HepG2 (cell line): ENCODE data around the gene C3orf38. TPM values are rescaled to one million over a fixed set of nuclear protein-coding genes. Genes with fewer than 3 reads are reported as not detected.
"Not testable (repeated sequence)": the region's sequence is repeated elsewhere in the genome, so short reads cannot be mapped to it uniquely, and the experiment has no call there.

Experiments
- ATAC-seq: fragments of 200-7000 bp; cut with Tn5 transposase; 3 replicates; pipeline ENCODE4 v1.9.1; 2020; ENCODE audit warnings: mild to moderate bottlenecking, moderate library complexity
- BruUV-seq: library from RNA; stranded (reverse); fragments of 400-500 nt; replicated peaks from 2 replicates; lab custom pipeline; 2021; lab: Mats Ljungman, UMichigan
- CTCF ChIA-PET: fragments of 300-600 bp; formaldehyde crosslinking; extraction: SDS; loops from one replicate; lab custom pipeline; 2021; ENCODE audit warnings: low total read pairs, inconsistent platforms, low intra/inter-chr PET ratio; lab: Yijun Ruan, JAX
- POLR2A ChIA-PET: fragments of 350-600 bp; sonication (Branson Sonifier 250); formaldehyde crosslinking; loops from one replicate; lab custom pipeline; 2020; ENCODE audit warnings: antibody characterized with exemption, inconsistent platforms; lab: Yijun Ruan, JAX
- DNase-seq: peaks from one replicate; pipeline ENCODE4 v3.0.0-alpha.2; 2015; ENCODE audit warnings: low spot score
- FAIRE-seq: peaks from 3 replicates; lab custom pipeline; 2011; peaks lifted over from hg19 to GRCh38; lab: Jason Lieb, UNC
- H2AFZ ChIP-seq: one replicate; pipeline ENCODE4 v1.6.1; 2011; ENCODE audit warnings: low read length, inconsistent platforms
- H3K27ac ChIP-seq: fragments of 300-600 bp; 3 replicates; pipeline ENCODE4 v1.8.0; 2011; ENCODE audit warnings: mixed run types, mild to moderate bottlenecking, mixed read lengths, low read length, inconsistent platforms; ENCODE audit not compliant: insufficient read depth; ENCODE audit errors: extremely low read length
- H3K27me3 ChIP-seq, 2 experiments: fragments of 200-600 bp in 1 of 2; 2 replicates in 1 of 2; 3 replicates in 1 of 2; pipeline versions ENCODE4 v1.6.0 to v1.8.0; 2011; ENCODE audit warnings: low read length in 2 of 2, mild to moderate bottlenecking in 2 of 2, moderate library complexity in 2 of 2, inconsistent platforms in 1 of 2; ENCODE audit not compliant: insufficient read depth in 2 of 2, control insufficient read depth in 1 of 2
- H3K36me3 ChIP-seq, 2 experiments: fragments of 200-600 bp in 1 of 2; replicated peaks in 1 of 2; 2 replicates in 1 of 2; 3 replicates in 1 of 2; pipeline versions ENCODE4 v1.5.1 to v1.8.0; 2011; ENCODE audit warnings: low read length in 2 of 2, inconsistent platforms in 1 of 2; ENCODE audit not compliant: insufficient read depth in 2 of 2, control insufficient read depth in 1 of 2
- H3K4me1 ChIP-seq: 2 replicates; pipeline ENCODE4 v1.5.1; 2012; ENCODE audit warnings: low read length, inconsistent platforms; ENCODE audit not compliant: insufficient read depth
- H3K4me2 ChIP-seq: 2 replicates; pipeline ENCODE4 v1.6.0; 2011; ENCODE audit warnings: low read depth, low read length, inconsistent platforms
- H3K4me3 ChIP-seq, 3 experiments: fragments of 200-600 bp in 1 of 3; sonication (generic), shearing (Covaris generic) in 1 of 3; replicated peaks in 1 of 3; 2 replicates each; pipeline ENCODE4 v1.5.1; 2011 to 2016; ENCODE audit warnings: low read length in 3 of 3, inconsistent platforms in 2 of 3, low read depth in 2 of 3, mild to moderate bottlenecking in 2 of 3, control low read depth in 1 of 3, mixed read lengths in 1 of 3; ENCODE audit not compliant: insufficient read depth in 1 of 3
- H3K79me2 ChIP-seq: one replicate; pipeline ENCODE4 v1.6.1; 2011; ENCODE audit warnings: low read length, inconsistent platforms; ENCODE audit not compliant: insufficient read depth
- H3K9ac ChIP-seq: 2 replicates; pipeline ENCODE4 v1.6.0; 2011; ENCODE audit warnings: mild to moderate bottlenecking, low read depth, low read length, inconsistent platforms; ENCODE audit not compliant: insufficient read depth
- H3K9me3 ChIP-seq: 2 replicates; pipeline ENCODE4 v1.5.1; 2012; ENCODE audit warnings: mild to moderate bottlenecking, low read length
- H4K20me1 ChIP-seq: 2 replicates; pipeline ENCODE4 v1.6.0; 2011; ENCODE audit warnings: inconsistent platforms, mild to moderate bottlenecking, low read length, moderate library complexity; ENCODE audit not compliant: insufficient read depth
- ZNF10 ChIP-seq: sonication (generic); formaldehyde crosslinking; IDR thresholded peaks from 2 replicates; pipeline ENCODE4 v1.4.0; 2020; ENCODE audit warnings: mild to moderate bottlenecking, low read depth, missing genetic modification reagents, borderline replicate concordance
- WGBS: methylation state at CpG from one replicate; pipeline ENCODE4 v1.1.6; 2017; ENCODE audit warnings: low lambda C conversion rate; 5-methylcytosine and 5-hydroxymethylcytosine counted together
- in situ Hi-C: cut with HindIII; loops from 2 replicates; pipeline ENCODE4 v1.10.0; 2017; ENCODE audit warnings: low pct_unique_long_range_greater_than_20kb; ENCODE audit not compliant: extremely low pct_ligation_motif_present
- intact Hi-C: fragments of 100-400 bp; cut with micrococcal nuclease; formaldehyde crosslinking; loops from one replicate; pipeline ENCODE4 v1.10.0; 2022; ENCODE audit not compliant: unreplicated experiment
- polyA plus RNA-seq, 8 experiments: library from polyadenylated mRNA; depleted of rRNA in 3 of 8; stranded (reverse) in 7 of 8; unstranded in 1 of 8; fragments of >200 nt; fragmentation: Illumina TruSeq in 4 of 8; extraction: Trizol in 4 of 8; gene quantifications; 2 replicates each; pipeline versions ENCODE4 v1.2.1 to v1.2.3, GENCODE V29; 2011 to 2016; ENCODE audit warnings: low read depth in 4 of 8, missing spikeins in 1 of 8, mixed read lengths in 1 of 8; ENCODE audit not compliant: insufficient read depth in 1 of 8
- total RNA-seq, 5 experiments: library from RNA; depleted of rRNA; stranded (reverse); fragments of >200 nt; fragmentation: Illumina TruSeq; extraction: Trizol; gene quantifications; 2 replicates each; pipeline ENCODE4 v1.2.3, GENCODE V29; 2016; ENCODE audit warnings: low read depth in 1 of 5
- TF ChIP-seq, protein P1 (sequence below): sonication (generic); formaldehyde crosslinking; IDR thresholded peaks from 2 replicates; pipeline ENCODE4 v1.5.1; 2020; ENCODE audit warnings: mild to moderate bottlenecking, missing genetic modification reagents, borderline replicate concordance

The C3orf38 gene
- total and polyA plus RNA-seq, 2 of the 13 experiments (the other 11 are each of a cell fraction or from before 2014, with no cell fraction given), result 6.0 to 17.5 TPM

GRCh38 chr3:88117683-88118082, 32.1 kb upstream of the C3orf38 start (continued):
- TF ChIP-seq, protein P1, sequence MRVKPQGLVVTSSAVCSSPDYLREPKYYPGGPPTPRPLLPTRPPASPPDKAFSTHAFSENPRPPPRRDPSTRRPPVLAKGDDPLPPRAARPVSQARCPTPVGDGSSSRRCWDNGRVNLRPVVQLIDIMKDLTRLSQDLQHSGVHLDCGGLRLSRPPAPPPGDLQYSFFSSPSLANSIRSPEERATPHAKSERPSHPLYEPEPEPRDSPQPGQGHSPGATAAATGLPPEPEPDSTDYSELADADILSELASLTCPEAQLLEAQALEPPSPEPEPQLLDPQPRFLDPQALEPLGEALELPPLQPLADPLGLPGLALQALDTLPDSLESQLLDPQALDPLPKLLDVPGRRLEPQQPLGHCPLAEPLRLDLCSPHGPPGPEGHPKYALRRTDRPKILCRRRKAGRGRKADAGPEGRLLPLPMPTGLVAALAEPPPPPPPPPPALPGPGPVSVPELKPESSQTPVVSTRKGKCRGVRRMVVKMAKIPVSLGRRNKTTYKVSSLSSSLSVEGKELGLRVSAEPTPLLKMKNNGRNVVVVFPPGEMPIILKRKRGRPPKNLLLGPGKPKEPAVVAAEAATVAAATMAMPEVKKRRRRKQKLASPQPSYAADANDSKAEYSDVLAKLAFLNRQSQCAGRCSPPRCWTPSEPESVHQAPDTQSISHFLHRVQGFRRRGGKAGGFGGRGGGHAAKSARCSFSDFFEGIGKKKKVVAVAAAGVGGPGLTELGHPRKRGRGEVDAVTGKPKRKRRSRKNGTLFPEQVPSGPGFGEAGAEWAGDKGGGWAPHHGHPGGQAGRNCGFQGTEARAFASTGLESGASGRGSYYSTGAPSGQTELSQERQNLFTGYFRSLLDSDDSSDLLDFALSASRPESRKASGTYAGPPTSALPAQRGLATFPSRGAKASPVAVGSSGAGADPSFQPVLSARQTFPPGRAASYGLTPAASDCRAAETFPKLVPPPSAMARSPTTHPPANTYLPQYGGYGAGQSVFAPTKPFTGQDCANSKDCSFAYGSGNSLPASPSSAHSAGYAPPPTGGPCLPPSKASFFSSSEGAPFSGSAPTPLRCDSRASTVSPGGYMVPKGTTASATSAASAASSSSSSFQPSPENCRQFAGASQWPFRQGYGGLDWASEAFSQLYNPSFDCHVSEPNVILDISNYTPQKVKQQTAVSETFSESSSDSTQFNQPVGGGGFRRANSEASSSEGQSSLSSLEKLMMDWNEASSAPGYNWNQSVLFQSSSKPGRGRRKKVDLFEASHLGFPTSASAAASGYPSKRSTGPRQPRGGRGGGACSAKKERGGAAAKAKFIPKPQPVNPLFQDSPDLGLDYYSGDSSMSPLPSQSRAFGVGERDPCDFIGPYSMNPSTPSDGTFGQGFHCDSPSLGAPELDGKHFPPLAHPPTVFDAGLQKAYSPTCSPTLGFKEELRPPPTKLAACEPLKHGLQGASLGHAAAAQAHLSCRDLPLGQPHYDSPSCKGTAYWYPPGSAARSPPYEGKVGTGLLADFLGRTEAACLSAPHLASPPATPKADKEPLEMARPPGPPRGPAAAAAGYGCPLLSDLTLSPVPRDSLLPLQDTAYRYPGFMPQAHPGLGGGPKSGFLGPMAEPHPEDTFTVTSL (CRISPR knock-in tag), result no peak
- no peak for TF ChIP-seq ZNF10 (CRISPR knock-in tag)

- intact Hi-C loops, H3K4me3 ChIP-seq, BruUV-seq, CTCF ChIA-PET, H3K9ac ChIP-seq, H3K9me3 ChIP-seq, H2AFZ ChIP-seq, H3K4me2 ChIP-seq, H3K27ac ChIP-seq, DNase-seq, H3K79me2 ChIP-seq, H3K4me1 ChIP-seq, H3K27me3 ChIP-seq, ATAC-seq, POLR2A ChIA-PET, H4K20me1 ChIP-seq, FAIRE-seq: not testable (repeated sequence)
- 86% methylated on average over 1 of the region's 2 CpGs for WGBS
- H3K36me3 ChIP-seq, result peaks cover 0 to 12% of the 10 kb centered on the region in 2 experiments; a peak in 2 of 5 replicates
- in situ Hi-C loops, result loop anchor here (10.0 kb wide), 1 partner anchor 354 kb away; no protein-coding TSS in a partner anchor
These were observed 31.2 kb upstream of the C3orf38 start for GRCh38 chr3:88118603-88119002.
